KMS-11 (cell line): ENCODE results near the gene MYH11.

Experiments
- H2AFZ ChIP-seq: fragments of 200-600 bp; sonication (generic); 2 replicates; pipeline ENCODE4 v1.6.1; 2016; ENCODE audit warnings: antibody characterized with exemption, mixed run types, low read depth
- H3K27ac ChIP-seq: fragments of 200-600 bp; sonication (generic); 2 replicates; pipeline ENCODE4 v1.6.1; 2016; ENCODE audit warnings: mild to moderate bottlenecking, mixed run types
- H3K27me3 ChIP-seq: fragments of 200-600 bp; sonication (generic); 2 replicates; pipeline ENCODE4 v1.6.1; 2017; ENCODE audit warnings: mild to moderate bottlenecking, low read depth, mixed run types, moderate library complexity; ENCODE audit not compliant: insufficient read depth
- H3K36me3 ChIP-seq: fragments of 200-600 bp; sonication (generic); 2 replicates; pipeline ENCODE4 v1.6.1; 2017; ENCODE audit warnings: mild to moderate bottlenecking, mixed run types; ENCODE audit not compliant: insufficient read depth
- H3K4me1 ChIP-seq: fragments of 200-600 bp; sonication (generic); 2 replicates; pipeline ENCODE4 v1.6.1; 2016; ENCODE audit warnings: mild to moderate bottlenecking, low read depth, mixed run types; ENCODE audit not compliant: poor library complexity, severe bottlenecking
- H3K4me2 ChIP-seq: fragments of 200-600 bp; sonication (generic); 2 replicates; pipeline ENCODE4 v1.7.0; 2016; ENCODE audit warnings: mild to moderate bottlenecking, mixed run types
- H3K4me3 ChIP-seq: fragments of 200-600 bp; sonication (generic); IDR thresholded peaks from 2 replicates; pipeline ENCODE4 v1.6.1; 2017; ENCODE audit warnings: low read depth, low read length, mixed read lengths; ENCODE audit not compliant: insufficient read depth
- H3K79me2 ChIP-seq: fragments of 200-600 bp; sonication (generic); 2 replicates; pipeline ENCODE4 v1.6.1; 2016; ENCODE audit warnings: low read depth, mixed run types; ENCODE audit not compliant: insufficient read depth
- H3K9ac ChIP-seq: fragments of 200-600 bp; sonication (generic); 2 replicates; pipeline ENCODE4 v1.6.1; 2016; ENCODE audit warnings: mild to moderate bottlenecking, mixed run types
- H4K20me1 ChIP-seq: fragments of 200-600 bp; sonication (generic); 2 replicates; pipeline ENCODE4 v1.6.1; 2016; ENCODE audit warnings: mild to moderate bottlenecking, mixed run types; ENCODE audit not compliant: insufficient read depth
- TF ChIP-seq, protein P1 (sequence below): fragments of 200-600 bp; sonication (generic); conservative IDR thresholded peaks from 2 replicates; pipeline ENCODE4 v1.6.1; 2017; ENCODE audit warnings: low read depth, mild to moderate bottlenecking, antibody characterized with exemption, low read length, moderate library complexity, mixed read lengths

The MYH11 gene

DNA sequence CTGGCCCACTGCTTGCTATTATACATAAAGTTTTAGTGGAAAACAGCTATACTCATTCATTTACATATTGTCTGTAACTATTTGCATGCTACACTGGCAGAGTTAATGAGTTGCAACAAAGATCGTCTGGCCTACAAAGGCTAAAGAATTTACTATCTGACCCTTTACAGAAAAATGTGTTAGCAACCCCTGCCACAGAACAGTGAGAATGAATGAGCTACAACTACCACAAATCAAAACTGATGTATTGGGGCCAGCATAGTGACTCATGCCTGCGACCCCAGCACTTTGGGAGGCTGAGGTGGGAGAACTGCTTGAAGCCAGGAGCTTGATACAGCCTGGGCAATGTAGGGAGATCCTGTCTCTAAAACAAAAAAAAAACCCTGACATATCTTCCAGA, 92.7 kb downstream of the MYH11 start:
- Histone ChIP-seq H3K9ac (no peak overlapping the region), H4K20me1 (no peaks in the 10 kb centered on the region), H3K4me3 (no peak overlapping the region), H3K4me1 (peaks cover 4% of the 10 kb centered on the region), H3K79me2 (no peaks in the 10 kb centered on the region), H3K36me3 (no peaks in the 10 kb centered on the region), H3K27ac (no peak overlapping the region), H3K27me3 (no peaks in the 10 kb centered on the region; the same call in 1 of the 2 replicates), H2AFZ (no peak overlapping the region), H3K4me2 (no peak overlapping the region)
- TF ChIP-seq, protein P1, sequence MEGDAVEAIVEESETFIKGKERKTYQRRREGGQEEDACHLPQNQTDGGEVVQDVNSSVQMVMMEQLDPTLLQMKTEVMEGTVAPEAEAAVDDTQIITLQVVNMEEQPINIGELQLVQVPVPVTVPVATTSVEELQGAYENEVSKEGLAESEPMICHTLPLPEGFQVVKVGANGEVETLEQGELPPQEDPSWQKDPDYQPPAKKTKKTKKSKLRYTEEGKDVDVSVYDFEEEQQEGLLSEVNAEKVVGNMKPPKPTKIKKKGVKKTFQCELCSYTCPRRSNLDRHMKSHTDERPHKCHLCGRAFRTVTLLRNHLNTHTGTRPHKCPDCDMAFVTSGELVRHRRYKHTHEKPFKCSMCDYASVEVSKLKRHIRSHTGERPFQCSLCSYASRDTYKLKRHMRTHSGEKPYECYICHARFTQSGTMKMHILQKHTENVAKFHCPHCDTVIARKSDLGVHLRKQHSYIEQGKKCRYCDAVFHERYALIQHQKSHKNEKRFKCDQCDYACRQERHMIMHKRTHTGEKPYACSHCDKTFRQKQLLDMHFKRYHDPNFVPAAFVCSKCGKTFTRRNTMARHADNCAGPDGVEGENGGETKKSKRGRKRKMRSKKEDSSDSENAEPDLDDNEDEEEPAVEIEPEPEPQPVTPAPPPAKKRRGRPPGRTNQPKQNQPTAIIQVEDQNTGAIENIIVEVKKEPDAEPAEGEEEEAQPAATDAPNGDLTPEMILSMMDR, result no peak

DNA sequence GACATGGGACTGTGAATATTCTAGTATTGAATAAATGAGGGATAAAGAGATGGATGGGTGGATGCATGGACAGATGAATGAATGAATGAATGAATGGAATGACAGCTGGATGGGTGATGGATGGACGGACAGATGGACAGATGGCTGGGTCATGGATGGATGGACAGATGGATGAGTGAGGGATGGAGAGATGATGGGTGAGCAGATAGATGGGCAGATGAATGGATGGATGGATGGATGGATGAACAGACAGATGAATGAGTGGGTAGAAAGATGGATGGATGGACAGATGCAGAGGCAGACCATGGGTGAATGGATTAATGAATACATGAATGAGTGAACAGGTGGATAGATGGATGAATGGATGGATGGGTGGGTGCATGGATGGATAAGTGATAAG, 96.7 kb downstream of the MYH11 start:
- Histone ChIP-seq H3K9ac (no peak overlapping the region), H3K79me2 (no peaks in the 10 kb centered on the region), H2AFZ (no peak overlapping the region), H3K27me3 (no peaks in the 10 kb centered on the region; the same call in 1 of the 2 replicates), H3K4me3 (no peak overlapping the region), H3K4me1 (no peaks in the 10 kb centered on the region), H3K27ac (no peak overlapping the region), H4K20me1 (no peaks in the 10 kb centered on the region), H3K4me2 (no peak overlapping the region), H3K36me3 (no peaks in the 10 kb centered on the region)
- TF ChIP-seq, protein P1, result no peak

DNA sequence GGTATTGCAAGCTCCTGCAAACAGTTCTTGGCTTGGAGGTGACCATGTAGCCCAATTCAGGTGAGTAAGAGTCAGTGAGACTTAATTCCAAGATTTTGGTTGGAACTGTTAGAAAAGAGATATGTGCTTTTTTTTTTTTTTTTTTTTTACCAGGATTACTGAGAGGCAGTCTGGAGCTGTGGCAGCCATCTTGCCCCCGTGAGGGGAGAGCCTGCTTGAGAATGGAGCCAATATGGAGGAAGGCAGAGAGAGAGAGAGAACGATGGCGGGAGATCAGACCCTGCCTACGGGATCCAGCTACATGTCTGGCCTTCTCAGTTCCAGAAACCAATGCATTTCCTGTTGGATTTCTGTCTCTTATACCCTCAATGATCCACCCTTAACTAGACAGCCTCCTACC, 97.8 kb downstream of the MYH11 start:
- H3K27ac ChIP-seq, result no peak overlapping the region
- no peaks in the 10 kb centered on the region for H3K79me2 ChIP-seq
- H3K4me1 ChIP-seq, result no peaks in the 10 kb centered on the region
- H3K4me2 ChIP-seq, result no peak overlapping the region
- no peaks in the 10 kb centered on the region for H3K36me3 ChIP-seq
- no peak overlapping the region for H2AFZ ChIP-seq
- H3K27me3 ChIP-seq, result no peaks in the 10 kb centered on the region; the same call in 1 of the 2 replicates
- no peak overlapping the region for H3K4me3 ChIP-seq
- H4K20me1 ChIP-seq, result no peaks in the 10 kb centered on the region
- TF ChIP-seq, protein P1, result no peak
- no peak overlapping the region for H3K9ac ChIP-seq

DNA sequence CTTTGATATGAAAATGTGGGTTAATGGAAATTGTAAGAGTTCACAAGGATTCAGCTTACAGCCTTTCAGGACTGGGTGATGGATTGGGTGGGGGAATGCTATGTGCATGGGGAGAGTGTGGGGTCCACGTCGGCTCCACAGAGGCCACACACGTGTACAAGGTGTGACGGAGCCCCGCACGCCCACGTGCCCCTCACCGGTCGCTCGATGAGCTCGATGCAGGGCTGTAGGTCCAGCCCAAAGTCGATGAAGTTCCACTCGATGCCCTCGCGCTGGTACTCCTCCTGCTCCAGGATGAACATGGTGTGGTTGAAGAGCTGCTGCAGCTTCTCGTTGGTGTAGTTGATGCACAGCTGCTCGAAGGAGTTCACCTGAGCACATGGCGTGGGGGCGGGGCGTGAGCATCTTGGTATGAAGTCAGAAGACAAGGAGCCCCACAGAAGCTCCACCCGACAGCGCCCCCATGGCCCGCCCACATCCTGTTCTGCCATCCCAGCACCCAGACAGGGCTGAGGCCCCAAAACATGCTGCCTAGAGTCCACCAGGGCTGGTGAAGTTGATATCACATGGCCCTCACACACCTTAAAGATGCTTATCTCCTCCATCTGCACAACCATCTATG, 99.1 kb downstream of the MYH11 start:
- Histone ChIP-seq H3K4me1 (no peaks in the 10 kb centered on the region), H3K9ac (no peak overlapping the region), H3K36me3 (no peaks in the 10 kb centered on the region), H3K79me2 (no peaks in the 10 kb centered on the region), H3K4me3 (no peak overlapping the region), H3K4me2 (no peak overlapping the region), H2AFZ (no peak overlapping the region), H3K27me3 (no peaks in the 10 kb centered on the region), H4K20me1 (no peaks in the 10 kb centered on the region), H3K27ac (no peak overlapping the region)
- TF ChIP-seq, protein P1, result no peak
